SK-MEL-5 (cell line): ENCODE measurements around the gene CHST7. TPM values are rescaled to one million over a fixed set of nuclear protein-coding genes. Genes with fewer than 3 reads are reported as not detected.

ENCODE experiments used
- DNase-seq: peaks from one replicate; pipeline ENCODE4 v3.0.0-alpha.2; 2016; ENCODE audit warnings: low read depth, low spot score
- in situ Hi-C: cut with HindIII; loops from 2 replicates; pipeline ENCODE4 v1.10.0; 2016; ENCODE audit warnings: low sequenced_read_pairs, high pct_unique_total_duplicates, low pct_unique_long_range_greater_than_20kb
- small RNA-seq, 2 experiments: library from RNA; depleted of rRNA; stranded (forward); fragments of <200 nt; gene quantifications; one replicate each; pipeline ENCODE3, GENCODE V24; 2014
- total RNA-seq: library from RNA; depleted of rRNA; stranded (reverse); fragments of >200 nt; shearing (Covaris generic); gene quantifications from 2 replicates; pipeline ENCODE4 v1.2.3, GENCODE V29; 2014; rRNA removed

The CHST7 gene
- total RNA-seq, 1 experiment from 2014 or later, result 2.9 TPM

- DNase-seq, result no peak
- in situ Hi-C loops, result no loop called here
These were observed 54.3 kb downstream of the CHST7 start for GRCh38 chrX:46627711-46628419.

GRCh38 chrX:46628460-46629371, 55.2 kb downstream of the CHST7 start:
- in situ Hi-C loops, result no loop called here
- no peak for DNase-seq

DNA sequence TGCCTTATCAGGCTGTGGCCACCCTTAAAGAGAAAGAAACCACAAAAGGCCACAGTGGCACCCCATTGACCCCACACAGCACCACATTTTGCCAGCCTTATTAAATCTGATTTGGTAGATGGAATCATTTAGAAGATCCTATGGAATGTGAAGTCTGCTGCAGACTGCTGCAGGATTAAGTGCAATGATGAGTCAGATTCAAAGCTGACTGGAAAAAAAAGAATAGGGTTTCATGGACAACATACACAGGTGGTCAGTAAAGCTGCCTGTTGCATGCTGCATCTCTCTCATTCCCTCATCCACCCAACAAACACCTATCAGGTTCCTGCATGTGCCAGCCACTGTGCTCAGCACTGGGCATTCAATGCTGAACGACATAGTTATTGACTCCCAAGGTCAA, 56.6 kb downstream of the CHST7 start:
- no peak for DNase-seq
- in situ Hi-C loops, result no loop called here

- in situ Hi-C loops, result no loop called here
- no peak for DNase-seq
These were observed 61.0 kb downstream of the CHST7 start for GRCh38 chrX:46634577-46634976.

DNA sequence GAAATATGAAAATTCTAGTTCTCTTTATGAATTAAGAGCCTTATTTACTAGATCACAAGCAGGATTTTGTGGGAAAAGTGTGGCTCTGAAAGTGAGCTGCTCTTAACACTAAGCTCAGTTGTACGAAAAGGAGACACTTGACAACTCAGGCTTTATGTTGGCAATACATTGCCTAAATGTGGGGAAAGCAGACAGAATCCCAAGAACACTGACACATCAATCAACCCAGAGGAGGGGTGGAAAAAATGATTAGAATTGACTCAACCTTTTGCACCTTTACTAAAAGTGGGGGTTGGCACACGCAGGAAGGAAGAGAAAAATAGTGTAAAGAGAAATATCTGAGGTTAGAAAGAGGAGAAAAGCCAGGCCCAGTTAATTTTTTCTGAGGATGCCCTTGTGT, 61.6 kb downstream of the CHST7 start:
- DNase-seq, result no peak
- in situ Hi-C loops, result no loop called here

DNA sequence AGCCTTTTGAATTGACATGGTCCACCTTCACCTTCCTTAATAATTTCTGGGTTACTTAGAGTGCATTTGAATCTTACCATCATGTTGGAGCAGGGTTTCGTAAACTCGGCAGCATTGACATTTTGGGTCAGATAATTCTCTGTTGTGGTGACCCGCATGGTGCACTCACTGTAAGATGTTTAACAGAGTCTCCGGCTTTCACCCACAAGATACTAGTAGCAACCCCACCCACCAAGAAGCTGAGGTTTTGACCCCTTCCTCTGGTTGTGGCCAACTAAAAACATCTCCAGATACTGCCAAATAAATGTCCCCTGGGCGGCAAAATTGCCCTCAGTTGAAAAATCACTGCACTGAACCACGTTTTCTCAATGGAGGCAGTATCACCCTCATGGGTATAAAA, 62.7 kb downstream of the CHST7 start:
- in situ Hi-C loops, result no loop called here
- no peak for DNase-seq

GRCh38 chrX:46637938-46638337, 64.4 kb downstream of the CHST7 start:
- in situ Hi-C loops, result no loop called here
- DNase-seq, result no peak

DNA sequence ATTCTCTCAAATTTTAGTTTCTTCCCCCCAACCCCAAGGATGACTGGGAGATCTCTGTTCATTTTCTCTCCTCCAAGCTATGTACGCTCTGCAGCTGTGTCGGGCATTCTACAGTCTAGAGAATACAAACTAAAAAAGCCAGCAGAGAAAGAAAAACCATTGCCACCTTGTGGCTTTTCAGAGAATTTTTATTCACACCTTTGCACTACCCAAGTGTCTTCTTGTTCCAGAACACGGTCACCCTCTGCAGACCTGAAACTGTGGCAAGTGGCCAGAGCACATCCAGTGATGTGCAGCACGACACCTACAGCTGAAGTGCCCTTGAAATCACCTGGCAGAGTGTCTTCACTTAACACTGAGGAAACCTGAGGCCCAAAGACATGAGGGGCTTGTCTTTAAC, 68.6 kb downstream of the CHST7 start:
- DNase-seq, result peak; percentile 60
- in situ Hi-C loops, result no loop called here

GRCh38 chrX:46643636-46644035, 70.1 kb downstream of the CHST7 start:
- no peak for DNase-seq
- in situ Hi-C loops, result no loop called here

- no peak for DNase-seq
- in situ Hi-C loops, result no loop called here
These were observed 72.0 kb downstream of the CHST7 start for GRCh38 chrX:46645614-46646013.

- DNase-seq, result no peak
- in situ Hi-C loops, result no loop called here
These were observed 73.7 kb downstream of the CHST7 start for GRCh38 chrX:46647251-46647650.

Small RNA genes within 50 kb of the gene (small RNA-seq; reads per million reads assigned to genes)
- gene RF00017, result 0 reads per million in 2 experiments

Other genes with a start within 250 kb of the CHST7 start
- 1.5 and 2.7 TPM in 2 replicates for gene ZNF674, start 28.3 kb upstream of the CHST7 start, total RNA-seq
- 3.4 and 5.9 TPM in 2 replicates for gene SLC9A7, start 185.4 kb downstream of the CHST7 start, total RNA-seq